ENCODE data around the gene ATP6V1C2. TPM values are rescaled to one million over a fixed set of nuclear protein-coding genes. Genes with fewer than 3 reads are reported as not detected.

Gene ATP6V1C2
- total and polyA plus RNA-seq, 2 experiments from 2014 or later: 0.14 to 2.1 TPM

- TF ChIP-seq REST (IDR thresholded peaks at IDR 0.05; ENCODE audit: unreplicated experiment): no peak
- no peak for TF ChIP-seq EZH2 (IDR thresholded peaks at IDR 0.05; ENCODE audit: low read depth, unreplicated experiment)
- TF ChIP-seq CTCF (conservative IDR thresholded peaks at IDR 0.05; ENCODE audit: low read depth in 2 of 2): no peak
- no peak for TF ChIP-seq JUNB (IDR thresholded peaks at IDR 0.05; ENCODE audit: unreplicated experiment)
- TF ChIP-seq ETS1 (IDR thresholded peaks at IDR 0.05): no peak
Observed at GRCh38 chr2:10820978-10821695, 99.7 kb downstream of the ATP6V1C2 start (continued).

GRCh38 chr2:10824191-10824590 is 102.8 kb downstream of the ATP6V1C2 start:
- TF ChIP-seq EZH2 (IDR thresholded peaks at IDR 0.05; ENCODE audit: low read depth, unreplicated experiment) (no peak), STAT1 (IDR thresholded peaks at IDR 0.05; ENCODE audit: unreplicated experiment) (no peak), ZNF331 (CRISPR knock-in tag; IDR thresholded peaks at IDR 0.05; ENCODE audit: low read depth) (no peak)
- Histone ChIP-seq H3K9me2 (ENCODE audit: insufficient read depth) (no peaks in the 10 kb centered on the region), H3K27me3 (ENCODE audit: insufficient read depth) (no peaks in the 10 kb centered on the region), H3F3A (replicated peaks; ENCODE audit: low read depth) (no peaks in the 10 kb centered on the region), H3K4me1 (ENCODE audit: insufficient read depth) (no peaks in the 10 kb centered on the region), H3K27ac (ENCODE audit: low read depth) (no peak overlapping the region), H3K4me2 (no peak overlapping the region), H3K36me3 (ENCODE audit: insufficient read depth) (no peaks in the 10 kb centered on the region), H4K20me1 (replicated peaks; ENCODE audit: insufficient read depth) (no peaks in the 10 kb centered on the region), H3K79me2 (replicated peaks; ENCODE audit: insufficient read depth) (no peaks in the 10 kb centered on the region), H3K4me3 (no peak overlapping the region), H2AFZ (no peak overlapping the region)
- Mint-ChIP-seq H3K27me3 (ENCODE audit: insufficient read depth, low read depth, poor library complexity) (peaks cover 2% of the 10 kb centered on the region), H3K4me3 (no peak overlapping the region), H3K4me1 (no peaks in the 10 kb centered on the region), H3K27ac (no peak overlapping the region), H3K9me3 (no peaks in the 10 kb centered on the region), H3K36me3 (ENCODE audit: low read depth) (no peaks in the 10 kb centered on the region)
- no peak for ATAC-seq
- DNase-seq (ENCODE audit: low spot score): no peak
